ENCODE results near the gene ZCCHC2.

The ZCCHC2 gene

GRCh38 chr18:62537946-62538345 lies 15.1 kb downstream of the ZCCHC2 start:
- no peak for DNase-seq (ENCODE audit: low read depth in 2 of 2)

GRCh38 chr18:62538881-62539280 lies 16.1 kb downstream of the ZCCHC2 start:
- no peak for DNase-seq (ENCODE audit: low read depth in 2 of 2)

GRCh38 chr18:62539284-62540165 lies 16.7 kb downstream of the ZCCHC2 start:
- DNase-seq (ENCODE audit: low read depth in 2 of 2) = no peak

GRCh38 chr18:62543021-62543420 lies 20.2 kb downstream of the ZCCHC2 start:
- no peak for DNase-seq (ENCODE audit: low read depth in 2 of 2)

- DNase-seq (ENCODE audit: low read depth in 2 of 2) = no peak
Measured at GRCh38 chr18:62545098-62545497, 22.3 kb downstream of the ZCCHC2 start.

GRCh38 chr18:62549755-62550154 lies 26.9 kb downstream of the ZCCHC2 start:
- no peak for DNase-seq (ENCODE audit: low read depth in 2 of 2)

GRCh38 chr18:62550746-62551145 lies 27.9 kb downstream of the ZCCHC2 start:
- no peak for DNase-seq (ENCODE audit: low read depth in 2 of 2)

- DNase-seq (ENCODE audit: low read depth in 2 of 2) = no peak
Measured at GRCh38 chr18:62551972-62552513, 29.2 kb downstream of the ZCCHC2 start.

- no peak for DNase-seq (ENCODE audit: low read depth in 2 of 2)
Measured at GRCh38 chr18:62554061-62554815, 31.4 kb downstream of the ZCCHC2 start.

GRCh38 chr18:62555135-62555534 lies 32.3 kb downstream of the ZCCHC2 start:
- no peak for DNase-seq (ENCODE audit: low read depth in 2 of 2)

- no peak for DNase-seq (ENCODE audit: low read depth in 2 of 2)
Measured at GRCh38 chr18:62556397-62556796, 33.6 kb downstream of the ZCCHC2 start.

- no peak for DNase-seq (ENCODE audit: low read depth in 2 of 2)
Measured at GRCh38 chr18:62558015-62558663, 35.3 kb downstream of the ZCCHC2 start.

- DNase-seq (ENCODE audit: low read depth in 2 of 2) = no peak
Measured at GRCh38 chr18:62564044-62564443, 41.2 kb downstream of the ZCCHC2 start.

- no peak for DNase-seq (ENCODE audit: low read depth in 2 of 2)
Measured at GRCh38 chr18:62566199-62566598, 43.4 kb downstream of the ZCCHC2 start.

- no peak for DNase-seq (ENCODE audit: low read depth in 2 of 2)
Measured at GRCh38 chr18:62566818-62567217, 44.0 kb downstream of the ZCCHC2 start.

GRCh38 chr18:62569081-62569655 lies 46.3 kb downstream of the ZCCHC2 start:
- DNase-seq (ENCODE audit: low read depth in 2 of 2) = no peak

GRCh38 chr18:62571037-62571436 lies 48.2 kb downstream of the ZCCHC2 start:
- no peak for DNase-seq (ENCODE audit: low read depth in 2 of 2)

- no peak for DNase-seq (ENCODE audit: low read depth in 2 of 2)
Measured at GRCh38 chr18:62571648-62572047, 48.8 kb downstream of the ZCCHC2 start.

GRCh38 chr18:62572456-62572855 lies 49.6 kb downstream of the ZCCHC2 start:
- DNase-seq (ENCODE audit: low read depth in 2 of 2) = no peak

GRCh38 chr18:62574776-62575175 lies 52.0 kb downstream of the ZCCHC2 start:
- DNase-seq (ENCODE audit: low read depth in 2 of 2) = no peak

- DNase-seq (ENCODE audit: low read depth in 2 of 2) = no peak
Measured at GRCh38 chr18:62576271-62576670, 53.4 kb downstream of the ZCCHC2 start.
